ENCODE data around the gene GRIP1. TPM values are rescaled to one million over a fixed set of nuclear protein-coding genes. Genes with fewer than 3 reads are reported as not detected.
"Not testable (repeated sequence)": the region's sequence is repeated elsewhere in the genome, so short reads cannot be mapped to it uniquely, and the experiment has no call there.

The GRIP1 gene
- total RNA-seq, 1 experiment from 2014 or later = 0.23 TPM

- Histone ChIP-seq H3K36me3 (ENCODE audit: control insufficient read depth, insufficient read depth, low read length) (no peaks in the 10 kb centered on the region), H3K4me1 (no peaks in the 10 kb centered on the region), H3K27me3 (replicated peaks; ENCODE audit: control insufficient read depth, insufficient read depth, low read length) (peaks cover 3% of the 10 kb centered on the region), H3K4me3 (ENCODE audit: low read depth, low read length) (no peak overlapping the region), H3K9me3 (no peaks in the 10 kb centered on the region)
- Mint-ChIP-seq H3K27me3 (ENCODE audit: insufficient read depth, unreplicated experiment) (peaks cover 13% of the 10 kb centered on the region), H3K4me3 (ENCODE audit: unreplicated experiment) (no peak overlapping the region), H3K4me1 (ENCODE audit: low read depth, unreplicated experiment) (no peaks in the 10 kb centered on the region), H3K9me3 (ENCODE audit: unreplicated experiment) (no peaks in the 10 kb centered on the region), H3K27ac (ENCODE audit: unreplicated experiment) (no peak overlapping the region), H3K36me3 (ENCODE audit: insufficient read depth, unreplicated experiment) (no peaks in the 10 kb centered on the region)
- no peak for DNase-seq
- ChIA-PET POLR2A (no interaction called here), CTCF (no interaction called here)
- no TSS peak for BruUV-seq (replicated peaks)
- intact Hi-C loops (cut with micrococcal nuclease; ENCODE audit: unreplicated experiment) = no loop called here
- TF ChIP-seq CTCF (IDR thresholded peaks at IDR 0.05; ENCODE audit: insufficient read depth in 1 of 2, low read depth in 1 of 2, low read length in 1 of 2, severe bottlenecking in 1 of 2, unreplicated experiment in 1 of 2) = no peak
Measured at GRCh38 chr12:66499000-66499399, 179.9 kb downstream of the GRIP1 start.

- H3K4me3 ChIP-seq (ENCODE audit: low read depth, low read length); H3K4me3 Mint-ChIP-seq (ENCODE audit: unreplicated experiment); DNase-seq; H3K4me1 Mint-ChIP-seq (ENCODE audit: low read depth, unreplicated experiment); POLR2A ChIA-PET; CTCF ChIA-PET; H3K4me1 ChIP-seq; BruUV-seq (replicated peaks); H3K27me3 ChIP-seq (replicated peaks; ENCODE audit: control insufficient read depth, insufficient read depth, low read length); H3K36me3 ChIP-seq (ENCODE audit: control insufficient read depth, insufficient read depth, low read length); H3K9me3 ChIP-seq; H3K36me3 Mint-ChIP-seq (ENCODE audit: insufficient read depth, unreplicated experiment); H3K27ac Mint-ChIP-seq (ENCODE audit: unreplicated experiment); H3K9me3 Mint-ChIP-seq (ENCODE audit: unreplicated experiment); intact Hi-C loops (cut with micrococcal nuclease; ENCODE audit: unreplicated experiment): not testable (repeated sequence)
- peaks cover 15% of the 10 kb centered on the region for H3K27me3 Mint-ChIP-seq (ENCODE audit: insufficient read depth, unreplicated experiment)
Measured at GRCh38 chr12:66498059-66498458, 180.8 kb downstream of the GRIP1 start.

- DNase-seq = no peak
- intact Hi-C loops (cut with micrococcal nuclease; ENCODE audit: unreplicated experiment) = no loop called here
- H3K4me1 ChIP-seq = no peaks in the 10 kb centered on the region
- H3K4me3 Mint-ChIP-seq (ENCODE audit: unreplicated experiment) = no peak overlapping the region
- H3K27ac Mint-ChIP-seq (ENCODE audit: unreplicated experiment) = no peak overlapping the region
- H3K4me1 Mint-ChIP-seq (ENCODE audit: low read depth, unreplicated experiment) = no peaks in the 10 kb centered on the region
- H3K36me3 Mint-ChIP-seq (ENCODE audit: insufficient read depth, unreplicated experiment) = no peaks in the 10 kb centered on the region
- POLR2A ChIA-PET = no interaction called here
- H3K27me3 ChIP-seq (replicated peaks; ENCODE audit: control insufficient read depth, insufficient read depth, low read length) = peaks cover 3% of the 10 kb centered on the region
- no peak for TF ChIP-seq CTCF (IDR thresholded peaks at IDR 0.05; ENCODE audit: insufficient read depth in 1 of 2, low read depth in 1 of 2, low read length in 1 of 2, severe bottlenecking in 1 of 2, unreplicated experiment in 1 of 2)
- no TSS peak for BruUV-seq (replicated peaks)
- no peaks in the 10 kb centered on the region for H3K36me3 ChIP-seq (ENCODE audit: control insufficient read depth, insufficient read depth, low read length)
- peaks cover 15% of the 10 kb centered on the region for H3K27me3 Mint-ChIP-seq (ENCODE audit: insufficient read depth, unreplicated experiment)
- H3K4me3 ChIP-seq (ENCODE audit: low read depth, low read length) = no peak overlapping the region
- no peaks in the 10 kb centered on the region for H3K9me3 ChIP-seq
- CTCF ChIA-PET = no interaction called here
- H3K9me3 Mint-ChIP-seq (ENCODE audit: unreplicated experiment) = no peaks in the 10 kb centered on the region
Measured at GRCh38 chr12:66497008-66497897, 181.6 kb downstream of the GRIP1 start.
